Activated B cell treated with CpG ODN at 0.5 μM for 24 hours (primary cell): ENCODE measurements around the gene YARS1. TPM values are rescaled to one million over a fixed set of nuclear protein-coding genes. Genes with fewer than 3 reads are reported as not detected.

Experiments used
- ATAC-seq: fragments of 200-7000 bp; cut with Tn5 transposase; one replicate; pipeline ENCODE4 v1.10.0; 2021; ENCODE audit warnings: low read depth, mild to moderate bottlenecking, moderate library complexity
- CTCF ChIA-PET: fragments of 350-600 bp; sonication (Branson Sonifier 250); formaldehyde crosslinking; loops from one replicate; lab custom pipeline; 2021; ENCODE audit warnings: antibody characterized with exemption; lab: Charles Lee
- POLR2A ChIA-PET: fragments of 350-600 bp; sonication (Branson Sonifier 250); formaldehyde crosslinking; loops from one replicate; lab custom pipeline; 2021; ENCODE audit warnings: antibody characterized with exemption; lab: Charles Lee
- DNase-seq: peaks from one replicate; pipeline ENCODE4 v3.0.0; 2022
- H3K27ac Mint-ChIP-seq: one replicate; pipeline ENCODE4 v1.8.0; 2020; ENCODE audit warnings: mixed read lengths
- H3K27me3 Mint-ChIP-seq: one replicate; pipeline ENCODE4 v1.8.0; 2021; ENCODE audit warnings: mixed read lengths
- H3K36me3 Mint-ChIP-seq: one replicate; pipeline ENCODE4 v1.8.0; 2021; ENCODE audit warnings: low read depth, mixed read lengths
- H3K4me1 Mint-ChIP-seq: one replicate; pipeline ENCODE4 v1.8.0; 2021; ENCODE audit warnings: mixed read lengths
- H3K4me3 Mint-ChIP-seq: one replicate; pipeline ENCODE4 v1.8.0; 2020; ENCODE audit warnings: mild to moderate bottlenecking, mixed read lengths
- H3K9me3 Mint-ChIP-seq: one replicate; pipeline ENCODE4 v1.8.0; 2020; ENCODE audit warnings: mixed read lengths
- CTCF ChIP-seq: fragments of 200-600 bp; IDR thresholded peaks from one replicate; pipeline ENCODE4 v1.8.0; 2022; ENCODE audit warnings: antibody characterized with exemption, mild to moderate bottlenecking
- intact Hi-C: fragments of 100-400 bp; cut with micrococcal nuclease; formaldehyde crosslinking; loops from one replicate; pipeline ENCODE4 v1.15.1; 2024
- total RNA-seq: library from RNA; stranded (reverse); gene quantifications from 2 replicates; pipeline ENCODE4 v1.2.3, GENCODE V29; 2022

The YARS1 gene
- total RNA-seq, 1 donor from 2014 or later: 232 TPM

- Mint-ChIP-seq H3K27me3 (peaks cover 13% of the 10 kb centered on the region), H3K36me3 (no peaks in the 10 kb centered on the region), H3K4me1 (peaks cover 11% of the 10 kb centered on the region), H3K4me3 (peak overlapping the region; percentile 74), H3K9me3 (no peaks in the 10 kb centered on the region), H3K27ac (peak overlapping the region; percentile 1)
- intact Hi-C loops: loop anchor here (5.0 kb wide), 1 partner anchor 102 kb away; the partner anchor contains the start of genes RBBP4 and ZBTB8OS
- TF ChIP-seq CTCF: no peak
- POLR2A ChIA-PET: no interaction called here
- CTCF ChIA-PET: no interaction called here
- DNase-seq: no peak
- peak; percentile 38 for ATAC-seq
These were observed 62.7 kb downstream of the YARS1 start for GRCh38 chr1:32754317-32755097.

- intact Hi-C loops: loop anchor here (5.0 kb wide), 1 partner anchor 101 kb away; the partner anchor contains the start of genes RBBP4 and ZBTB8OS
- DNase-seq (peak; percentile 77), ATAC-seq (peak; percentile 96)
- POLR2A ChIA-PET: no interaction called here
- CTCF ChIA-PET: no interaction called here
- H3K27me3 Mint-ChIP-seq: peaks cover 13% of the 10 kb centered on the region
- H3K9me3 Mint-ChIP-seq: no peaks in the 10 kb centered on the region
- peak overlapping the region; percentile 74 for H3K4me3 Mint-ChIP-seq
- H3K36me3 Mint-ChIP-seq: no peaks in the 10 kb centered on the region
- peaks cover 11% of the 10 kb centered on the region for H3K4me1 Mint-ChIP-seq
- H3K27ac Mint-ChIP-seq: no peak overlapping the region
- no peak for TF ChIP-seq CTCF
These were observed 63.4 kb downstream of the YARS1 start for GRCh38 chr1:32753532-32754316.

- intact Hi-C loops: loop anchor here (5.0 kb wide), 1 partner anchor 97 kb away; the partner anchor contains the start of genes RBBP4 and ZBTB8OS
- POLR2A ChIA-PET: no interaction called here
- Mint-ChIP-seq H3K27me3 (peaks cover 13% of the 10 kb centered on the region), H3K4me1 (peaks cover 11% of the 10 kb centered on the region), H3K4me3 (no peak overlapping the region), H3K27ac (no peak overlapping the region), H3K36me3 (no peaks in the 10 kb centered on the region), H3K9me3 (no peaks in the 10 kb centered on the region)
- DNase-seq: no peak
- no peak for ATAC-seq
- CTCF ChIA-PET: no interaction called here
- no peak for TF ChIP-seq CTCF
These were observed 67.4 kb downstream of the YARS1 start for GRCh38 chr1:32749771-32750170.

GRCh38 chr1:32749332-32749731, 67.8 kb downstream of the YARS1 start:
- H3K4me1 Mint-ChIP-seq: peaks cover 8% of the 10 kb centered on the region
- no peaks in the 10 kb centered on the region for H3K9me3 Mint-ChIP-seq
- no peak overlapping the region for H3K27ac Mint-ChIP-seq
- peaks cover 16% of the 10 kb centered on the region for H3K27me3 Mint-ChIP-seq
- ATAC-seq (no peak), DNase-seq (no peak)
- intact Hi-C loops: no loop called here
- TF ChIP-seq CTCF: no peak
- no peaks in the 10 kb centered on the region for H3K36me3 Mint-ChIP-seq
- no peak overlapping the region for H3K4me3 Mint-ChIP-seq
- POLR2A ChIA-PET: no interaction called here
- CTCF ChIA-PET: no interaction called here

- TF ChIP-seq CTCF: no peak
- Mint-ChIP-seq H3K36me3 (no peaks in the 10 kb centered on the region), H3K27me3 (peaks cover 19% of the 10 kb centered on the region), H3K4me1 (peaks cover 6% of the 10 kb centered on the region), H3K27ac (no peak overlapping the region), H3K4me3 (no peak overlapping the region), H3K9me3 (no peaks in the 10 kb centered on the region)
- no peak for DNase-seq
- ChIA-PET POLR2A (no interaction called here), CTCF (no interaction called here)
- intact Hi-C loops: no loop called here
- no peak for ATAC-seq
These were observed 68.2 kb downstream of the YARS1 start for GRCh38 chr1:32748926-32749325.
